IMR-90 (cell line): ENCODE data around the gene HEPHL1. TPM values are rescaled to one million over a fixed set of nuclear protein-coding genes. Genes with fewer than 3 reads are reported as not detected.

Source experiments
- ATAC-seq: fragments of 200-7000 bp; cut with Tn5 transposase; 2 replicates; pipeline ENCODE4 v1.9.1; 2020; ENCODE audit warnings: low read depth, mild to moderate bottlenecking, moderate library complexity
- BruUV-seq: library from RNA; stranded (reverse); fragments of 400-500 nt; replicated peaks from 2 replicates; lab custom pipeline; 2021; lab: Mats Ljungman, UMichigan
- CTCF ChIA-PET: fragments of 300-600 bp; formaldehyde crosslinking; extraction: SDS; loops from one replicate; lab custom pipeline; 2021; ENCODE audit warnings: antibody characterized with exemption; lab: Yijun Ruan, JAX
- POLR2A ChIA-PET: fragments of 300-600 bp; sonication (Branson Sonifier 250); formaldehyde crosslinking; loops from one replicate; lab custom pipeline; 2022; ENCODE audit warnings: antibody characterized with exemption; ENCODE audit not compliant: unreplicated experiment; lab: Charles Lee
- DNase-seq: peaks from one replicate; pipeline ENCODE4 v3.0.0; 2013
- H2AFZ ChIP-seq: replicated peaks from 2 replicates; pipeline ENCODE3; 2013; ENCODE audit warnings: low read length, mild to moderate bottlenecking; ENCODE audit not compliant: poor library complexity
- H2AK5ac ChIP-seq: 2 replicates; pipeline ENCODE4 v1.6.1; 2013; ENCODE audit warnings: low read depth, low read length, inconsistent platforms
- H2AK9ac ChIP-seq: replicated peaks from 2 replicates; pipeline ENCODE3; 2013; ENCODE audit warnings: mild to moderate bottlenecking, low read depth, low read length, moderate library complexity; ENCODE audit not compliant: poor library complexity
- H2BK120ac ChIP-seq: 2 replicates; pipeline ENCODE4 v1.6.1; 2013; ENCODE audit warnings: low read depth, low read length, inconsistent platforms
- H2BK15ac ChIP-seq: 3 replicates; pipeline ENCODE4 v1.6.1; 2013; ENCODE audit warnings: low read depth, low read length, inconsistent platforms
- H2BK20ac ChIP-seq: 2 replicates; pipeline ENCODE4 v1.6.1; 2013; ENCODE audit warnings: low read depth, mild to moderate bottlenecking, inconsistent platforms, low read length, moderate library complexity
- H2BK5ac ChIP-seq: 2 replicates; pipeline ENCODE4 v1.6.1; 2013; ENCODE audit warnings: mild to moderate bottlenecking, low read depth, low read length, inconsistent platforms; ENCODE audit not compliant: poor library complexity, severe bottlenecking
- H3K14ac ChIP-seq: replicated peaks from 2 replicates; pipeline ENCODE4 v1.6.1; 2013; ENCODE audit warnings: low read depth, low read length, inconsistent platforms
- H3K18ac ChIP-seq: 2 replicates; pipeline ENCODE4 v1.6.1; 2013; ENCODE audit warnings: low read depth, low read length, control low read depth
- H3K23ac ChIP-seq: 2 replicates; pipeline ENCODE4 v1.6.1; 2013; ENCODE audit warnings: low read depth, low read length, inconsistent platforms
- H3K27ac ChIP-seq: 2 replicates; pipeline ENCODE4 v1.5.1; 2013; ENCODE audit warnings: mild to moderate bottlenecking, control low read depth, low read length; ENCODE audit not compliant: insufficient read depth
- H3K27me3 ChIP-seq: 2 replicates; pipeline ENCODE4 v1.6.1; 2013; ENCODE audit warnings: low read length; ENCODE audit not compliant: control insufficient read depth, insufficient read depth
- H3K36me3 ChIP-seq: 2 replicates; pipeline ENCODE4 v1.6.1; 2013; ENCODE audit warnings: low read length, mixed read lengths; ENCODE audit not compliant: control insufficient read depth, insufficient read depth
- H3K4ac ChIP-seq: 2 replicates; pipeline ENCODE4 v1.6.1; 2013; ENCODE audit warnings: low read depth, low read length, inconsistent platforms
- H3K4me1 ChIP-seq: 2 replicates; pipeline ENCODE4 v1.6.1; 2013; ENCODE audit warnings: low read length, mixed read lengths; ENCODE audit not compliant: control insufficient read depth, insufficient read depth
- H3K4me2 ChIP-seq: 2 replicates; pipeline ENCODE4 v1.6.1; 2013; ENCODE audit warnings: low read depth, mild to moderate bottlenecking, control low read depth, low read length, moderate library complexity
- H3K4me3 ChIP-seq: 2 replicates; pipeline ENCODE4 v1.5.1; 2013; ENCODE audit warnings: low read depth, mild to moderate bottlenecking, control low read depth, low read length, moderate library complexity; ENCODE audit not compliant: insufficient read depth
- H3K56ac ChIP-seq: 2 replicates; pipeline ENCODE4 v1.6.1; 2013; ENCODE audit warnings: low read length, inconsistent platforms; ENCODE audit not compliant: insufficient read depth; ENCODE audit errors: extremely low read depth
- H3K79me1 ChIP-seq, 2 experiments: 2 replicates each; pipeline ENCODE4 v1.6.1; 2013; ENCODE audit warnings: low read length in 2 of 2, inconsistent platforms in 1 of 2, low read depth in 1 of 2
- H3K9ac ChIP-seq: 2 replicates; pipeline ENCODE4 v1.6.1; 2013; ENCODE audit warnings: low read depth, low read length, control low read depth
- H3K9me1 ChIP-seq: 2 replicates; pipeline ENCODE4 v1.6.1; 2013; ENCODE audit warnings: low read length, inconsistent platforms; ENCODE audit not compliant: insufficient read depth
- H3K9me3 ChIP-seq: 2 replicates; pipeline ENCODE4 v1.6.1; 2013; ENCODE audit warnings: low read length; ENCODE audit not compliant: control insufficient read depth, insufficient read depth
- H4K20me1 ChIP-seq: 2 replicates; pipeline ENCODE4 v1.6.1; 2013; ENCODE audit warnings: low read length, inconsistent platforms; ENCODE audit not compliant: insufficient read depth
- H4K5ac ChIP-seq: 2 replicates; pipeline ENCODE4 v1.6.1; 2013; ENCODE audit warnings: mild to moderate bottlenecking, low read depth, low read length, control low read depth
- H4K8ac ChIP-seq, 2 experiments: 2 replicates each; pipeline ENCODE4 v1.6.1; 2013; ENCODE audit warnings: low read depth in 2 of 2, low read length in 2 of 2, control low read depth in 1 of 2, inconsistent platforms in 1 of 2
- H4K91ac ChIP-seq: 2 replicates; pipeline ENCODE4 v1.6.1; 2013; ENCODE audit warnings: low read depth, low read length, inconsistent platforms; ENCODE audit not compliant: insufficient read depth
- CEBPB ChIP-seq: IDR thresholded peaks from 2 replicates; pipeline ENCODE4 v1.6.1; 2012; ENCODE audit warnings: low read depth, low read length, improper control_type of control experiment
- CHD1 ChIP-seq: IDR thresholded peaks from 2 replicates; pipeline ENCODE4 v1.6.1; 2012; ENCODE audit warnings: low read depth, low read length, improper control_type of control experiment
- ELK1 ChIP-seq: fragments of 150-350 bp; IDR thresholded peaks from 2 replicates; pipeline ENCODE4 v1.6.1; 2016; ENCODE audit warnings: low read depth, mild to moderate bottlenecking, low read length, moderate library complexity, borderline replicate concordance
- MAFK ChIP-seq: IDR thresholded peaks from 2 replicates; pipeline ENCODE4 v1.6.1; 2012; ENCODE audit warnings: low read depth, low read length, improper control_type of control experiment
- NFE2L2 ChIP-seq: fragments of 150-350 bp; IDR thresholded peaks from 2 replicates; pipeline ENCODE4 v1.6.1; 2016; ENCODE audit warnings: low read depth, mild to moderate bottlenecking, low read length
- POLR2A ChIP-seq: IDR thresholded peaks from 2 replicates; pipeline ENCODE4 v1.6.1; 2012; ENCODE audit warnings: mild to moderate bottlenecking, low read depth, low read length
- SMC3 ChIP-seq: fragments of 150-350 bp; IDR thresholded peaks from 2 replicates; pipeline ENCODE4 v1.6.1; 2016; ENCODE audit warnings: low read depth, mild to moderate bottlenecking, antibody characterized with exemption, low read length, moderate library complexity
- WGBS, 2 experiments: methylation state at CpG; one replicate each; pipeline versions ENCODE4 v1.1.5 to v1.1.7; 2013; ENCODE audit warnings: missing lambda C conversion rate in 2 of 2; ENCODE audit not compliant: insufficient read length in 1 of 2; ENCODE audit errors: extremely low coverage in 2 of 2; 5-methylcytosine and 5-hydroxymethylcytosine counted together
- dilution Hi-C: fragments of 300-500 bp; cut with HindIII; formaldehyde crosslinking; loops from one replicate; pipeline ENCODE4 v1.14.3; 2018; ENCODE audit warnings: low sequenced_read_pairs; ENCODE audit not compliant: unreplicated experiment
- in situ Hi-C: fragments of 300-500 bp; cut with MboI; formaldehyde crosslinking; loops from 3 replicates; pipeline ENCODE4 v1.14.3; 2019; ENCODE audit warnings: low sequenced_read_pairs, inconsistent platforms, mixed read lengths
- intact Hi-C: fragments of 100-400 bp; cut with micrococcal nuclease; formaldehyde crosslinking; loops from 2 replicates; pipeline ENCODE4 v1.10.0; 2022
- polyA plus RNA-seq, 3 experiments: library from polyadenylated mRNA; depleted of rRNA; stranded (reverse); fragments of >200 nt; gene quantifications; 2 replicates each; pipeline ENCODE4 v1.2.3, GENCODE V29; 2012; ENCODE audit warnings: low replicate concordance in 1 of 3
- total RNA-seq: library from RNA; depleted of rRNA; stranded (reverse); fragments of >200 nt; gene quantifications from 2 replicates; pipeline ENCODE4 v1.2.3, GENCODE V29; 2012
- TF ChIP-seq, protein P1 (sequence below): fragments of 150-350 bp; IDR thresholded peaks from 2 replicates; pipeline ENCODE4 v1.6.1; 2017; ENCODE audit warnings: mild to moderate bottlenecking, antibody characterized with exemption, low read length, low read depth
- TF ChIP-seq, protein P2 (sequence below): conservative IDR thresholded peaks from 2 replicates; pipeline ENCODE4 v1.5.1; 2012; ENCODE audit warnings: mild to moderate bottlenecking, low read depth, low read length, improper control_type of control experiment

The HEPHL1 gene
- total and polyA plus RNA-seq, 2 of the 4 experiments (the other 2 are of a cell fraction), result under 0.01 to 0.02 TPM

GRCh38 chr11:94090401-94090800 lies 69.2 kb downstream of the HEPHL1 start:
- no TSS peak for BruUV-seq

More at GRCh38 chr11:94090401-94090800, 69.2 kb downstream of the HEPHL1 start:
- no peak overlapping the region for H3K9ac ChIP-seq
- H3K27me3 ChIP-seq, result no peaks in the 10 kb centered on the region
- H3K27ac ChIP-seq, result no peak overlapping the region
- H2AFZ ChIP-seq, result no peak overlapping the region
- ChIA-PET CTCF (no interaction called here), POLR2A (no interaction called here)
- no peak overlapping the region for H3K4me2 ChIP-seq
- H2BK5ac ChIP-seq, result no peak overlapping the region
- DNase-seq (no peak), ATAC-seq (no peak)
- H2AK9ac ChIP-seq, result no peak overlapping the region
- WGBS, 2 experiments, result no CpG with 5 or more reads among the region's 1 CpG
- H3K4ac ChIP-seq, result no peak overlapping the region
- H2AK5ac ChIP-seq, result no peak overlapping the region
- no peak overlapping the region for H2BK120ac ChIP-seq
- intact Hi-C loops, result no loop called here
- H4K5ac ChIP-seq, result no peak overlapping the region
- H3K18ac ChIP-seq, result no peak overlapping the region
- H4K8ac ChIP-seq, result no peak overlapping the region
- in situ Hi-C loops, result no loop called here
- dilution Hi-C loops, result no loop called here
- no peaks in the 10 kb centered on the region for H4K20me1 ChIP-seq
- no peaks in the 10 kb centered on the region for H3K4me1 ChIP-seq
- no peak overlapping the region for H3K4me3 ChIP-seq
- H3K9me3 ChIP-seq, result no peaks in the 10 kb centered on the region
- no peak overlapping the region for H2BK20ac ChIP-seq
- no peak overlapping the region for H2BK15ac ChIP-seq
- no peak overlapping the region for H3K23ac ChIP-seq
- no peak overlapping the region for H4K91ac ChIP-seq
- no peaks in the 10 kb centered on the region; the same call in 1 of the 2 replicates for H3K9me1 ChIP-seq
- no peak overlapping the region for H3K56ac ChIP-seq
- no peaks in the 10 kb centered on the region for H3K79me1 ChIP-seq
- H3K14ac ChIP-seq, result no peak overlapping the region
- H3K36me3 ChIP-seq, result no peaks in the 10 kb centered on the region
- TF ChIP-seq POLR2A (no peak), CHD1 (no peak), MAFK (no peak), NFE2L2 (no peak), ELK1 (no peak), CEBPB (no peak), SMC3 (no peak)
- TF ChIP-seq, protein P1, sequence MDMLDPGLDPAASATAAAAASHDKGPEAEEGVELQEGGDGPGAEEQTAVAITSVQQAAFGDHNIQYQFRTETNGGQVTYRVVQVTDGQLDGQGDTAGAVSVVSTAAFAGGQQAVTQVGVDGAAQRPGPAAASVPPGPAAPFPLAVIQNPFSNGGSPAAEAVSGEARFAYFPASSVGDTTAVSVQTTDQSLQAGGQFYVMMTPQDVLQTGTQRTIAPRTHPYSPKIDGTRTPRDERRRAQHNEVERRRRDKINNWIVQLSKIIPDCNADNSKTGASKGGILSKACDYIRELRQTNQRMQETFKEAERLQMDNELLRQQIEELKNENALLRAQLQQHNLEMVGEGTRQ, result no peak
- TF ChIP-seq, protein P2, sequence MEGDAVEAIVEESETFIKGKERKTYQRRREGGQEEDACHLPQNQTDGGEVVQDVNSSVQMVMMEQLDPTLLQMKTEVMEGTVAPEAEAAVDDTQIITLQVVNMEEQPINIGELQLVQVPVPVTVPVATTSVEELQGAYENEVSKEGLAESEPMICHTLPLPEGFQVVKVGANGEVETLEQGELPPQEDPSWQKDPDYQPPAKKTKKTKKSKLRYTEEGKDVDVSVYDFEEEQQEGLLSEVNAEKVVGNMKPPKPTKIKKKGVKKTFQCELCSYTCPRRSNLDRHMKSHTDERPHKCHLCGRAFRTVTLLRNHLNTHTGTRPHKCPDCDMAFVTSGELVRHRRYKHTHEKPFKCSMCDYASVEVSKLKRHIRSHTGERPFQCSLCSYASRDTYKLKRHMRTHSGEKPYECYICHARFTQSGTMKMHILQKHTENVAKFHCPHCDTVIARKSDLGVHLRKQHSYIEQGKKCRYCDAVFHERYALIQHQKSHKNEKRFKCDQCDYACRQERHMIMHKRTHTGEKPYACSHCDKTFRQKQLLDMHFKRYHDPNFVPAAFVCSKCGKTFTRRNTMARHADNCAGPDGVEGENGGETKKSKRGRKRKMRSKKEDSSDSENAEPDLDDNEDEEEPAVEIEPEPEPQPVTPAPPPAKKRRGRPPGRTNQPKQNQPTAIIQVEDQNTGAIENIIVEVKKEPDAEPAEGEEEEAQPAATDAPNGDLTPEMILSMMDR, result no peak
